Mammary epithelial cell (primary cell): ENCODE measurements around the gene CAMK2D.

Source experiments
- CTCF ChIP-seq, 2 donors: IDR thresholded peaks in 1 of 2; conservative IDR thresholded peaks in 1 of 2; 2 replicates each; pipeline ENCODE4 v1.5.1; 2011 to 2012; ENCODE audit warnings: inconsistent platforms in 2 of 2, low read length in 2 of 2, mild to moderate bottlenecking in 2 of 2, control low read depth in 1 of 2, low read depth in 1 of 2; ENCODE audit not compliant: insufficient read depth in 1 of 2; ENCODE audit errors: extremely low read depth in 1 of 2
- EZH2 ChIP-seq: IDR thresholded peaks from 2 replicates; pipeline ENCODE4 v1.6.1; 2012; ENCODE audit warnings: low read length, inconsistent platforms, borderline replicate concordance

GRCh38 chr4:113537628-113538027 lies 223.9 kb downstream of the CAMK2D start:
- no peak for TF ChIP-seq CTCF (conservative IDR thresholded peaks at IDR 0.05 in 1 of 2, IDR thresholded peaks at IDR 0.05 in 1 of 2; ENCODE audit: extremely low read depth in 1 of 2, insufficient read depth in 1 of 2, low read depth in 1 of 2, low read length in 2 of 2)
- no peak for TF ChIP-seq EZH2
